HG03442 (cell line): ENCODE measurements around the gene FBRSL1.
A peak's percentile ranks its signal among the peaks of the same experiment; 100 is the strongest.

Experiments used
- ATAC-seq: cut with Tn5 transposase; IDR thresholded peaks from one replicate; pipeline ENCODE4 v1.9.1; 2021; ENCODE audit warnings: mild to moderate bottlenecking, moderate library complexity; ENCODE audit not compliant: unreplicated experiment

The FBRSL1 gene

DNA sequence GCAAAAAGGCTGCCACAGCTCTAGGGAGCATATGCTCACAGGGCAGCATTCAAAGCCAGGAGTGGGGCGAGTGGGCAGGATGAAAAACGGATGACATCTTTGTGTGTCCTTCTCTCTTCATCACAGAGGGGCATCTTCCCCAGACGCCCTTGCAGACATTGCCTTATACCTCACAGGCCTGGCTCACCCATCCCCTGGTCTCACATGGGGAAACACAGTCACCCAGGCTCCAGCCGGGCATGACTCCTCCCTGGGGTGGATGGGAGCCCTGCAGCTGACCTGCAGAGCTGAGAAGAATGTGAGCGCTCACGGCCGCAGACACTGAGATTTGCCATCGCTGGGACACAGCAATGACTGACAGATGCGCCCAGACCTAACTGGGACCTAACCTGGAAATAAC lies 7.2 kb upstream of the FBRSL1 start:
- ATAC-seq: no peak

DNA sequence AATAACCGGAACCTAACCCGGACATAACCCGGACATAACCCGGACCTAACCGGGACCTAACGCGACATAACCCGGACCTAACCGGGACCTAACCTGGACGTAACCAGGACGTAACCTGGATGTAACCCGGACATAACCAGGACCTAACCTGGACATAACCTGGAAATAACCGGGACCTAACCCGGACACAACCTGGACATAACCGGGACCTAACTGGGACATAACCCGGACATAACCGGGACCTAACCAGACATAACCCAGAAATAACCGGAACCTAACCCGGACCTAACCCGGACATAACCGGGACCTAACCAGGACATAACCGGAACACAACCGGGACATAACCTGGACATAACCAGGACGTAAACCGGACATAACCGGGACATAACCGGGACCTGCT lies 6.7 kb upstream of the FBRSL1 start:
- no peak for ATAC-seq

DNA sequence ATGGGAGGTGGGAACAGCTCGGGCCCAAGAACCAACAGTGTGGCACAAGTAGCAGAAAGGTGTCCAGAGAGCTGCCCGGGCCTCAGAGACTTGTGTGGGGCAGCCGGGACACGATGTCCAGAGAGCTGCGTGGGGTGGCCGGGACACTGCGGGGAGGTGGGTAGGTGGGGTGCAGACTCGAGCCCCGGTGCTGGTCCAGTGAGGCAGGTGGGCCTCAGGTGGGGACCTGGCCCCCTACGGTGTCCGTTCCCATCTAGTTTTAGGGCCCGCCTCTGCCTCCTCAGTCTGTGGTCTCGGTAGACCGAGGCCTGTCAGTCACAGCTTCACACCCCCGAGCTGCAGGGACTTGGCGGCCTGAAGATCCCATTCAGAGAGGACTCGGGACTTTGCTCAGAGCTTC lies 6.3 kb upstream of the FBRSL1 start:
- no peak for ATAC-seq

DNA sequence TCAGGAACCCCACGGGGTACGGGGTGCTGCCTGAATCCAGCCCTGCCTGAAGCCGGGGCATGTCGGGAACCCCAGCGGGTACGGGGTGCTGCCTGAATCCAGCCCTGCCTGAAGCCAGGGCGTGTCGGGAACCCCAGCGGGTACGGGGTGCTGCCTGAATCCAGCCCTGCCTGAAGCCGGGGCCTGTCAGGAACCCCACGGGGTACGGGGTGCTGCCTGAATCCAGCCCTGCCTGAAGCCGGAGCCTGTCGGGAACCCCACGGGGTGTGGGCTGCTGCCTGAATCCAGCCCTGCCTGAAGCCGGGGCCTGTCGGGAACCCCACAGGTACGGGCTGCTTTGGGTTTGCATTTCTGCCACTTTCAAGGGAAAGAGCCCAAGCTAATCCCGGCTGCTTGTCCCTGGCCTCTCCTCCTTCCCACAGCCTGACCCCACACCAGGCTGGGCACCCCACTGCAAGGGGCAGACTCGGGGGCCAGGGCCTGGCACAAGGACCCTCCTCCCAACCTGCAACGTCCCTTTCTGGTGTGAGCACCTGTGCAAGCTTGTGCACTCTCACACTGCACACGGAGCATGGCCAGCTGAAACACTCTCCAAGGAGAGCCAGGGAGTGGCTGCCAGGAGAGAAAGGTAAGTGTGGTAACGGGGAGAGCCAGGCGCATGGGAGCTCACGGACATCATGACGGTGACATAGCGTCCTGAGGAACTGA lies 5.6 kb upstream of the FBRSL1 start:
- ATAC-seq: no peak

DNA sequence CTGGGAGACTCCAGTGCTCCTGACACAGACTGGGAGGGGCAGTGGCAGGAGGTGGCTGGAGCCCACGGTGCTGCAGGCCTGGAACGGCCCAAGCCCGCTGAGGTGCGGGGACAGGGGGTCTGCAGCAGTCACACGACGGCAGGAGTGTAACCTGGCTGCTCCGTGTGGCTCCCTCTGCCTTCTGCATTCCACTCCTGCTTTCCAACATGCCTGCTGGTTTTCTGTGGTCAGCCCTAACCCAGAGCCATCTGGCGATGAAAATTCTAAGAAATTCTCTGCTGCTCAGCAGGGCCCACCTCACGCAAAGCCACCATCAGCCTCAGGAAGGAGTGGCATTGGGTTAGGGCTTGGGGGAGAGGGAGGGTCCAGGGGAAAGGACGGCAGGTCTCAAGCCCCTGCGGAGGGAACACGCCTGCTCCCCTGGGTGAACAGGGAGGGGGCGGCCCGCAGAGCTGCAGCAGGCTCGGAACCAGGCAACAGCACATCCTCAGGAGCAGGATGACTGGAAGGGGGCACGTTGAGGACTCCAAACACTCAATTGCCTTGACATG lies 5.0 kb upstream of the FBRSL1 start:
- no peak for ATAC-seq

DNA sequence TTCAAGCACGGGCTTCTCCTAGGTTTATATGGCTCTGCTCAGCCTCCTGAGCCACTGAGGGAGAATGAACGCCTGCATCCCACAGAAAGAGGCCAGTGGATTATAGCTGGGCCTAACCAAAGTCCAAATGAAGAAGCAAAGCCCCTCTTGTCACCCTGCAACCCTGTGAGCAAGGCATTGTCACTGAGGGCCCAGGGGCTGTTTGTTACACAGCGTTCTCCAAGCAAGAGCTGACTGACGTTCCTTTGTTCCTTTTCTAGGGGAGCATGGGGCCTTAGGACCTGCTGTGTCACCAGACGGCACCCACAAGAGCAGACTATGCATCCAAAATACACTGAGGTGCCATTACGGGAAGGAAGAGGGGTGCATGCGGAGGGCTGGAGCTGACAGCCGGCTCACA lies 4.3 kb upstream of the FBRSL1 start:
- ATAC-seq: no peak

DNA sequence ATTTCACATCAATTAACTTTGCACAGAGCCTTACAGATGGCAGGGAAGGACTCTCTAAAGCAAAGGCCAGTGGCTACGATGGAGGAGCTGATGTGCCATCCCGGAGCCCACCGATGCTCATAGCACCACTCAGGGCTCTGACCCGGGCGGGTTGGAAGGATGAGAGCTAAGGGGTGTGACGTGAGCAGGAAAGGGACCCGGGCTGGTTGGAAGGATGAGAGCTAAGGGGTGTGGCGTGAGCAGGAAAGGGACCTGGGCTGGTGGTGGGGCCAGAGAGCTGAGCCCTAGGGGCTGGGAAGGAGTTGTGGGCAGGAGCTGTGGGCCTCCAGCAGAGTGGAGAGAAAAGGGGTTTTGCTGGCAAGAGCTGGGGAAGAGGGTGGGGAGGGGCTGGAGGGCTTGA lies 3.8 kb upstream of the FBRSL1 start:
- no peak for ATAC-seq

DNA sequence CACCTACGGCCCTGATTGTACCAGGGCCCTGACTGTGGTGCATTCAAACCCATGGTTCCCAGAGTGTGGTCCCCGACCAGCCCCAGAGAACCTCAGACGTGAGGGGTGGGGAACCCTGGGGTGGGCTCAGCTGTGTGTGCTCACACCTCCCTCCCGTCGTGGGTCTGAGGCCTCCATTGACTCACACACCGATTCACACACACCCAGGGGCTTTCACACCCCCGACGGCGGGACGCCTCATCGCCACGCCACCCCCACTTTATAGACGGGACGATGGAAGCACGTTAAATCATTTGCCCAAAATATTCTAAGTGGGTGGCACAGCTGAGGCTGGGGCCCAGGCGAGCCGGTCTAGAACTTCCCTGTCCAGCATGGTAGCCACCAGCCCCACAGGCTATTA lies 3.4 kb upstream of the FBRSL1 start:
- no peak for ATAC-seq

DNA sequence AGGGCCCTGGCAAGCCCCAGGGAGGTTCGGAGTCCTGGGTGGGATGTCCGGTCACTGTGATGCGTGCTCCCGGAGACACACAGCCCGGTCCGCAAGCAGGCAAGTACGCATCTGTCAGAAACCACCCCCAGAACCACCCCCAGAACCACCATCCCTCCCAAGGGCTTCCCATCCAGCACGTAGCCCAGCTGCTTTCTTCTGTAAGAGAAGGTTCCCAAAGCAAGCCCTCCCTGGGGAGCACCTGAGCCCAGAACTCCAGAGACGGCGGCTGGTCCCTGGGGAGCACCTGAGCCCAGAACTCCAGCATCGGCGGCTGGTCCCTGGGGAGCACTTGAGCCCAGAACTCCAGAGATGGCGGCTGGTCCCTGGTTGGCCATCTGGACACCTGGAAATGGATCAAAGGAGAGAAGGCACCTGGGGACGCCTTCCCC lies 2.6 kb upstream of the FBRSL1 start:
- ATAC-seq: no peak

DNA sequence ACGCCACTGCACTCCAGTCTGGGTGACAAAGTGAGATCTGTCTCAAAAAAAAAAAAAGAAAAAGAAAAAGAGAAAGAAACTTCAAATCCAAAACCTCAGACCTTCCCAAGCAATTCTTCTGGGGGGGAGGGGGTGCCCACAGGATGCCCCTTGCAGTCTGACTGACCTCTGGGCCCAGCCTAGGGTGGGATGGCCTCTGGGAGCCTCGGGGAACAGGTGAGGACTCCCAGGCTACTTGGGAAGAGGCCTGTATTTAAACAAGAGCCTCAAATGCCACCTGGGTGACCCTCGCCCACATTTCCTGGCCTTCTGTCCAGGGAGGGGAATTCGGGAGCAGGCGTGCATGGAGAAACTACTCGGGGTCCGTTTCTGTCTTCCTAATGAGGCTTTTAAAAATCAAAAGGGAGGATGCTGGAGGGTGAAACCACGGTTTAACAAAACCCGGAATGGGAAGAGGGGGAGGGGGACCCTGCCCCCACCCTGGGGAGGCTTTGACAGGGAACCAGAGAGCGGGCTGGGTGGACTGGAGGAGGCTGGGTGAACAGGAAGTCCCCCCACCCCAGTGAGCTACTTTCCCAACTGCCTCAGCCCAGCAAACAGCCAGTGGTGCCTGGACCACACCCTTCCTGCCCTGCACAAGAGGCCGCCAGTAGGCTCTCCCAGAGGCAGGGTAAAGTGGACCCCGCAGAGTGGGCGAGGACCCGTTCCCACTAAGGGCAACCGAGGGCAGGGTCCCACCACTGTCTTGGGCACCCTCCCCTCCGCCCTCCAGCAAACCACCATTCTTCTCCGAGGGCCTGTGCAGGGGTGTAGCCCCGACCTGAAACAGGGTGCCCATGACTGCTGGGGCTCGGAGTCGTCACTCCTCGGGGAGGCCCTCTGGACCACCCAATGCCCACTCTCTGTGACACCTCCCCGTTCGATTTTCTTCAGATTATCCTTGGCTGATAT lies 1.5 kb upstream of the FBRSL1 start:
- ATAC-seq: no peak

DNA sequence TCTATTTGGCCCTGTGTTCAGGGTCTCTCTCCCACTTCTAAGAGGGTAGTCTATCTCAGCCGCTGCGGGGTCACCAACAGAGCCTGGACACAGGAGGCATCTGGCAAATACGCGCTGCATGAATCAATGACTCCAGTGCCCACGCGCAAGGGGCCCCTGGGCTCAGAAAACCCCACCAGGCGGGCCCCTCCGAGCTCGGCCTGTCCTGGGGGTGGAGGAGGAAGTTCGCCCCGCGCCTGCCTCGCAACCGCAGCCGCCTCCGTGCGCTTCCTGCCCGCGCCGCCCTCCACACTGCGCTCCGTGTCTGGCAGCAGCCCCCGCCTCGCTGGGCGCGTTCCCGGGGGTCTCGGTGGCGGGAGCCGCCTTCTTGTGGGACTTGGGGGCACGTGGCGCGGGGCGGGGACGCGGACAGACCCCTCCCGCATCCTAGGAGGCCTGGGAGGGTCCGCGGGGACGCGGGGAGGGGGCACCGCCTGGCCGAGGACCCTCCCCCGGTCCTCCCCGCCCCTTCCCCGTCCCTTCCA lies 811 bp upstream of the FBRSL1 start:
- ATAC-seq: peak; percentile 24

DNA sequence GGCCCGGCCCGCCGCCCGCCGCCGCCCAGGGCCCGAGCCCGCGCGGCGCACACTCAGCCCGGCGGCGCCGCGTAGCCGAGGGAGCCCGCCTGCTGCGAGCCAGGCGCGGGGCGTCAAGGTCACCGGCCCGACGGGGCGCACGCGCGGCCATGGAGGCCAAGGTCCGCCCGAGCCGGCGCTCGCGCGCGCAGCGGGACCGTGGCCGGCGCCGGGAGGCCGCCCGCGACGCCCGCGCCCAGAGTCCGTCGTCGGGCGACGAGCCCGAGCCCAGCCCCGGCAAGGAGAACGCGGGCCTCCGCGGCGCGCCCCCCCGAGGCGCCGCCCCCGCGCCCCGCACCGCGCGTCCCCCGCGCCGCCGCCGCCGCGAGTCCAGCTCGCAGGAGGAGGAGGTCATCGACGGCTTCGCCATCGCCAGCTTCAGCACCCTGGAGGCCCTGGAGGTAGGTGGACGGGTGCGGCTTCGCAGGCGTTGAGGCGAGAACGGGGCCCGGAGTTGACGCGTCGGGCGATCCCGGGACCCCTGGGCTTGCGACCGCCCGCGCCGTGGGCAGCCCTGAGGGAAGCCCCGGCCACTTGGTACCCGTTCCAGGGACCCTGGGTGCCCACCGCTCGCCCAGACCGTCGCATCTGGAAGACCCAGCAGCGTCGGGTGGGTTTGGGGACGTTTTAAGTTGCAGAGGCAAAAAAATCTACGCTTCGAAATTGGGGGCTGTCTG lies 629 bp downstream of the FBRSL1 start:
- ATAC-seq: no peak

DNA sequence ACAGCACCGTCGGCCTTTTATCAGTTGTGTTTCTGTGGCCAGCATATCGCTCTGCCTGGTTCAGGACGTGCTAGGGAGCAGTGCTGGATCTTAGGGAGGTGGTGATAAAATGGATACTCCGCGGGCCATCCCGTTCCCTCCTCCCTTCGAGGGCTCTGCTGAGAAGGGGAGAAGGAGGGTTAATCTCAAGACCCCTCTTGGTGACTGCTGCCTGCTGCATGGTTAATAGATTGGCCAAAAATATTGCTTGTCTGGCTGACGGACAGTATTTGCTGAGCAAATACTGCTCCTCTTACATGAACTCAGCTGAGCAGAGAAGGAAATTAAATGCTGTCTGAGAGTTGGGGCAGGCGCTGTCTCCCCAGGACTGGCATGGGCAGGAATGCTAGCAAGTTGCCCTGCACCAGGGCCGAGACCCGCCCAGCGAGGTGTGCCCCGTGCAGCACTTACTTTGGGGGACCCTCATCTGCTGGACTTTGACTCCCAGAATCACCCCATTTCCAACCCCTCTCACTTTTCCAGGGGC lies 1.2 kb downstream of the FBRSL1 start:
- no peak for ATAC-seq

DNA sequence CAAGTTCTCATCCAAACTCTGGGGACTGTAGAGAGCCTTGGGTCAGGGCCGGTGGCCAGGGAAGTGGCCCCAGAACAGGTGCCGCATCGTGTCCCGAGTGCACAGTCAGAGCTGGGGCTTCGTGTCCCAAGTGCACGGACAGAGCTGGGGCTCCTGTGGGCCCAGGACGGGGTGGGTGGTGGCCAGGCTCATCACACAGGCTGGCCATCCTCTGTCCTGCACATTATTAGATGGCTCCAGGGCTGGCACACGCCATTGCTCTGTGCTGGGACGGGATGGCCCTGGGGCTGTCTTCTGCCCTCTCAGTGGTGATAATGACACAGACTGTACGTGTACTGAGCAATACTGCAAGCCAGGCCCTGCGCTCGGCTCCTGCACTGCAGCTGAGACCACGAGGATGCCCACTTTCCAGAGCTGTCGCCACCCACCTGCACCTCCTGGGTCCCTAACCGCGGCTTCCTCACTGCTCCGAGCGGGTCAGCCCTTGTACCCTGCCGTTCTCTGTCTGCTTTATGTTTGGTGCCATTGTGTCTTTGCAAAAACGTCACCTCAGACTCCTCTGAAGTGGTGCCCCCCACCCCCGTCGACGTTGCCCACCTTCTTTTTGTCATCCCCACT lies 1.9 kb downstream of the FBRSL1 start:
- no peak for ATAC-seq

DNA sequence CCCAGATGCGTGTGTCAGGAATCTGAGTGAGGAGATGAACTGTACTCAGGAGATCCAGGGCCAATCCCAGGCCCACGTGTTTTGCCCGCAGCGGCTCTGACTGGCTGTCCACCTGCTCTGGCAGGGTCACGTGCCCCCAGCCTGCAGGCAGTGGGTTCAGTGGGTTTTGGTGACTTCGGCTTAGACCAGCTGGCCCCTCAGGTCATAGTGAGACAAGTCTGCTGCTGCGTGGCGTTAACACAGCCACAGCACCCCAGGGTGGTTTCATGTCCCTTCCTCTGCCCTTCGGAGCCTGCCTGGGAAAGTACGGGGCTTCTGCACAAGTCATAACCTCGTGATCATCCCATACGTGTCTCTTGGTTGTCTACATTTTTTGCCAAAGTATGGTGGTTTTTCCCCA lies 2.6 kb downstream of the FBRSL1 start:
- ATAC-seq: peak; percentile 31

DNA sequence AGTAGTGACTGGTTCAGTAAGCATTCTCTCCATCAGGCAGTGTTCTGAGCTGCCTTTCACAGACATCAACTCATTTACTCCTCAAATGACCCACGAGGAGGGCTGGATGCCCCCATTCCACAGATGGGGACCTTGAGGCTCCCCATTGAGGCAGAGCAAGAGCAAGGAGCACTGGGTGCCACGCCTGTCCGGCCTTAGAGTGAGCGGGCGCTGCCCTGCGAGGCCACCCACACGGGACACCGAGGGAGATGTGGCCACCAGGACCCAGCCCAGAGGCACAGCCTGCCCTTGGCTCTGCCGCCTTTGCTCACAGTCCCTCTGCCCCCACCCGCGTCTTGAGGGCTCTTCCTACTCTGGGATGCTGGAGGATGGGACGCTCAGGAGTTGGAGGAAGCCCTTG lies 3.0 kb downstream of the FBRSL1 start:
- ATAC-seq: no peak

DNA sequence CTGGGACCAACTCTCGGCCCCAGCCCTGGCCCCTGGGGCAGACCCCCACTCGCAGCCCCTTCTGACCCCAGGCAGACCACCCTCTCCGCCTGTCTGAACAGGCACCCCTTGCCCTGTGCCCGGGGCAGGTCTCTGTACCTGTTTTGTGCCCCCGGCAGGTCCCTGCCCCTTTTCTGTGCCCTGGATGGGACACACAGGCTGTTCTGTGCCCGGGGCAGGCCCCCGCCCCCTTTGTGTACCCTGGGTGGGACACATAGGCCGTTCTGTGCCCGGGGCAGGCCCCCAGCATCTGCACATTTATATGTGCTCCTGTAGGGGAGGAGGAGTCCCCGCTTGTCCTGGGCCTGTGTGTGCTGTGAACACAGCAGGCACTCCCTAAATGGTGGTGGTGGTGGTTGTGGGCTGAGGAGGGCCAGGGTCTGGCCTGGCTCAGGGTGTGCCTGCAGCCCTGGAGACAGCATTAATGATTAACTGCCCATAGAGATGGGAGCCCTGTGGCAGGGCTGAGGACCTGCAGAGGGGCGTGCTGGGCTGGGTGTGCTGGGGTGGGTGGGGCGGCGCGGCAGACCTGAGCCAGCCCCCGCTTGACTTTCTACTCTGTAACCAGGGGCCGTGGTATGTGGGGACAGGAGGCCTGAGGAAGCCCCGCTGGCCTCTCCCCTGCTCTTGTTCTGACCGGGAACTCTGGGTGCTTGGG lies 3.7 kb downstream of the FBRSL1 start:
- no peak for ATAC-seq

DNA sequence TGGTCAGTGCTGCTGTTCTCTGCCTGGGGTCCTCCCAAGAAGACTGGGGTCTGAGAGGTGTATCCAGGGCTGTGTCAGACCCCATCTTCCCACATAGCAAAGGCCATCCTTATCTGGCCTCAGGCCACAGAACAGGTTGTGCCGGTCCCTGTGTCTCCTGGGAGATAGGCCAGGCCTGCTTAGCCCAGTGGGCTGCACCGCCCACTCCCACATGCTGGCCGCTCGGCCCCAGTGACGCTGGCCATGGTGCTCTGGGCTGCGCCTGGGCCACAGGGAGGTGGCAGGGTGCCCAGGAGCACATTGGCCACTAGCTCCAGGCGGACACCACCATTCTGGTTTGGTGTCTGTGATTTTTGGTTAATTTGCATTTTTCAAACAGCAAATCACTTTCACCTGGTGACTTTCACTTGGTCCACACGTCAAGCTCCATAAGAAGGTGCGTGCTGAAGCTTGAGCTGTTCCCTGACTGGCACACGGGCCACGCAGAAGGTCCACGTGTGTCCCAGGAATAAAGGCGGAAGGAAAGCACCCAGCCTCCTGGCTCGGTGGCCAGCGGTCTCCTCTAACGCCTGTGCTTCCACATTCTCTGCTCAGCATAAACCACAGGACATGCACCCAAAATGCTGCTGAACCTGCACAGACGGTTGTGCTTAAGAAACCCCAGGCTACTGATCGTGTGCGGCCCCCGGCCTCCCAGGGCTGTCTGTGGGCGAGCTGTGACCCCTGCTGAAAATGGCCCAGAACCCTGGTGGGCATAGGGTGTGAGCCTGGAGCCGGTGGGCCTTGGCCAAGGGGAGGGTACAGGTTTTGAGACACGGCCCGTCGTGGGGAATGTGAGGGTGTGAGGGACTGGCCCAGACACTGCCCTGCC lies 4.6 kb downstream of the FBRSL1 start:
- ATAC-seq: no peak

DNA sequence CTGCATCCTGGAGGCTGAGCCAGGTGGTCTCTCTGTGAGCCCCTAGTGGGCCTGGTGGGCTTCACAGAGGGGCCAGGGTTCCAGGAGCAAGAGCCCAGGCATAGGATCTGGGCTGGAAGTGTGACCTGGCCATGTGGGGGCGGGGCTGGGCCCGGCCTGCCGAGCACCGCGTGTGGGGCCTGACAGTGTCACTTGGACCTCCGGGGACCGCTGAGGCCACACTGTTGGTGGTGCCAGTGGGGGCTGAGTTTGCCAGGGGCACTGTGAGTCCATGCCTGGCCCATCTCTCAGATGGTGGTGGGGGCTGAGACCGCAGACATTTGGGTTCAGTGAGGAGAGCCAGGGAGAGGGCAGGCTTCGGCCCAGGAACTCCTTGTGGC lies 5.2 kb downstream of the FBRSL1 start:
- ATAC-seq: no peak
